GM12878 (cell line): Measurements from ENCODE around the gene LRP5. TPM values are rescaled to one million over a fixed set of nuclear protein-coding genes. Genes with fewer than 3 reads are reported as not detected.

Experiments used
- ATAC-seq: fragments of 200-7000 bp; cut with Tn5 transposase; 3 replicates; pipeline ENCODE4 v1.9.1; 2020; ENCODE audit warnings: mild to moderate bottlenecking, moderate library complexity
- BruUV-seq: library from RNA; stranded (reverse); fragments of 400-500 nt; replicated peaks from 2 replicates; lab custom pipeline; 2021; lab: Mats Ljungman, UMichigan
- CTCF ChIA-PET: fragments of 300-600 bp; sonication (Branson Sonifier 250); formaldehyde crosslinking; extraction: SDS; loops from one replicate; lab custom pipeline; 2021; ENCODE audit warnings: inconsistent platforms; lab: Yijun Ruan, JAX
- POLR2A ChIA-PET: fragments of 350-600 bp; formaldehyde crosslinking; extraction: SDS; loops from one replicate; lab custom pipeline; 2021; ENCODE audit warnings: inconsistent platforms; lab: Charles Lee
- RAD21 ChIA-PET: fragments of 300-600 bp; sonication (Branson Sonifier 250); formaldehyde crosslinking; loops from one replicate; lab custom pipeline; 2023; ENCODE audit warnings: antibody characterized with exemption; ENCODE audit not compliant: unreplicated experiment; lab: Charles Lee
- SMC1A ChIA-PET: fragments of 300-600 bp; sonication (Branson Sonifier 250); formaldehyde crosslinking; loops from one replicate; lab custom pipeline; 2023; ENCODE audit not compliant: unreplicated experiment, uncharacterized antibody; lab: Charles Lee
- DNase-seq: peaks from one replicate; pipeline ENCODE4 v3.0.0-alpha.2; 2011; ENCODE audit warnings: low read depth, low spot score
- FAIRE-seq: peaks from 3 replicates; lab custom pipeline; 2011; peaks lifted over from hg19 to GRCh38; lab: Jason Lieb, UNC
- H2AFZ ChIP-seq: 2 replicates; pipeline ENCODE4 v1.6.0; 2011; ENCODE audit warnings: low read depth, low read length, control low read depth; ENCODE audit not compliant: control insufficient read depth
- H3K27ac ChIP-seq: 2 replicates; pipeline ENCODE4 v1.5.1; 2011; ENCODE audit warnings: control low read depth; ENCODE audit not compliant: control insufficient read depth, insufficient read depth
- H3K27me3 ChIP-seq, 2 experiments: replicated peaks in 1 of 2; 2 replicates each; pipeline versions ENCODE4 v1.6.0 to v1.6.1; 2011; ENCODE audit warnings: low read length in 1 of 2; ENCODE audit not compliant: control insufficient read depth in 2 of 2, insufficient read depth in 2 of 2
- H3K36me3 ChIP-seq, 2 experiments: 2 replicates each; pipeline ENCODE4 v1.5.1; 2011; ENCODE audit warnings: low read length in 1 of 2; ENCODE audit not compliant: control insufficient read depth in 2 of 2, insufficient read depth in 2 of 2
- H3K4me1 ChIP-seq: 2 replicates; pipeline ENCODE4 v1.6.1; 2011; ENCODE audit warnings: mild to moderate bottlenecking, low read length, moderate library complexity, mixed read lengths; ENCODE audit not compliant: control insufficient read depth, insufficient read depth
- H3K4me2 ChIP-seq: 2 replicates; pipeline ENCODE4 v1.6.0; 2011; ENCODE audit warnings: control low read depth; ENCODE audit not compliant: control insufficient read depth, insufficient read depth
- H3K4me3 ChIP-seq: fragments of 200-600 bp; sonication (generic); 2 replicates; pipeline ENCODE4 v1.5.1; 2016
- H3K79me2 ChIP-seq: 2 replicates; pipeline ENCODE4 v1.6.0; 2011; ENCODE audit warnings: low read length; ENCODE audit not compliant: control insufficient read depth, insufficient read depth
- H3K9ac ChIP-seq: 2 replicates; pipeline ENCODE4 v1.8.0; 2011; ENCODE audit warnings: low read length, control low read depth, mixed read lengths; ENCODE audit not compliant: control insufficient read depth, insufficient read depth
- H3K9me3 ChIP-seq: replicated peaks from 3 replicates; pipeline ENCODE4 v1.5.1; 2011; ENCODE audit warnings: mild to moderate bottlenecking, low read length; ENCODE audit not compliant: control insufficient read depth, insufficient read depth
- H4K20me1 ChIP-seq: 2 replicates; pipeline ENCODE4 v1.6.0; 2011; ENCODE audit not compliant: control insufficient read depth, insufficient read depth
- ETV6 ChIP-seq, 2 experiments: fragments of 450-650 bp in 1 of 2; IDR thresholded peaks in 1 of 2; conservative IDR thresholded peaks in 1 of 2; 2 replicates each; pipeline ENCODE4 v1.6.1; 2014; ENCODE audit warnings: antibody characterized with exemption in 1 of 2, borderline replicate concordance in 1 of 2, low read depth in 1 of 2, mild to moderate bottlenecking in 1 of 2, moderate library complexity in 1 of 2
- HDAC6 ChIP-seq: fragments of 200-600 bp; sonication (generic); IDR thresholded peaks from one replicate; pipeline ENCODE4 v1.8.0; 2017; ENCODE audit warnings: antibody characterized with exemption; ENCODE audit not compliant: unreplicated experiment
- SMAD5 ChIP-seq: IDR thresholded peaks from 2 replicates; pipeline ENCODE4 v1.6.1; 2016; ENCODE audit warnings: antibody characterized with exemption, low read depth
- SUPT20H ChIP-seq: IDR thresholded peaks from 2 replicates; pipeline ENCODE4 v1.6.1; 2011; ENCODE audit warnings: low read depth, mild to moderate bottlenecking, low read length, moderate library complexity, borderline replicate concordance; ENCODE audit not compliant: control insufficient read depth
- TCF7 ChIP-seq: IDR thresholded peaks from 2 replicates; pipeline ENCODE4 v1.6.1; 2014; ENCODE audit warnings: antibody characterized with exemption, borderline replicate concordance
- WGBS: methylation state at CpG from one replicate; pipeline ENCODE4 v1.1.6; 2016; ENCODE audit warnings: low lambda C conversion rate; ENCODE audit not compliant: insufficient replicate concordance, insufficient coverage; ENCODE audit errors: missing lambda C conversion rate; 5-methylcytosine and 5-hydroxymethylcytosine counted together
- in situ Hi-C: fragments of 300-500 bp; cut with MboI; formaldehyde crosslinking; loops from 9 replicates; pipeline ENCODE4 v1.14.3; 2018; ENCODE audit warnings: mixed read lengths
- intact Hi-C: fragments of 100-400 bp; cut with micrococcal nuclease; formaldehyde crosslinking; loops from one replicate; pipeline ENCODE4 v1.14.2; 2022; ENCODE audit not compliant: unreplicated experiment
- polyA plus RNA-seq, 11 experiments: library from polyadenylated mRNA; depleted of rRNA in 4 of 11; unstranded in 6 of 11; stranded (reverse) in 5 of 11; fragments of >200 nt; fragmentation: Nextera tagmentation in 4 of 11; fragmentation: Illumina TruSeq in 1 of 11; extraction: Ambion mirVana in 4 of 11; extraction: Trizol in 1 of 11; gene quantifications; 1 replicate in 1 of 11; 2 replicates in 10 of 11; pipeline versions ENCODE4 v1.2.1 to v1.2.3, GENCODE V29; 2011 to 2016; ENCODE audit warnings: inconsistent platforms in 2 of 11, missing spikeins in 2 of 11, low read depth in 1 of 11
- total RNA-seq, 4 experiments: library from RNA; depleted of rRNA in 3 of 4; stranded (reverse); fragments of >200 nt in 3 of 4; fragmentation: Illumina TruSeq in 1 of 4; extraction: Trizol in 1 of 4; gene quantifications; 2 replicates each; pipeline versions ENCODE4 v1.2.1 to v1.2.3, GENCODE V29; 2013 to 2021
- TF ChIP-seq, protein P1 (sequence below): fragments of 450-650 bp; IDR thresholded peaks from 2 replicates; pipeline ENCODE4 v1.6.1; 2016; ENCODE audit warnings: mild to moderate bottlenecking
- TF ChIP-seq, protein P2 (sequence below): IDR thresholded peaks from 2 replicates; pipeline ENCODE4 v1.6.1; 2011; ENCODE audit warnings: mild to moderate bottlenecking, low read depth, low read length, moderate library complexity; ENCODE audit not compliant: insufficient replicate concordance
- TF ChIP-seq, protein P3 (sequence below): IDR thresholded peaks from 2 replicates; pipeline ENCODE4 v1.6.1; 2012; ENCODE audit warnings: low read depth, low read length, improper control_type of control experiment
- TF ChIP-seq, protein P4 (sequence below): fragments of 150-350 bp; IDR thresholded peaks from 2 replicates; pipeline ENCODE4 v1.6.1; 2016; ENCODE audit warnings: low read depth, low read length
- TF ChIP-seq, protein P5 (sequence below): fragments of 150-350 bp; IDR thresholded peaks from 2 replicates; pipeline ENCODE4 v1.6.1; 2014; ENCODE audit warnings: mild to moderate bottlenecking, low read depth, low read length

Gene LRP5
- total and polyA plus RNA-seq, 10 of the 15 experiments (the other 5 are each of a cell fraction or from before 2014, with no cell fraction given), result 0.37 to 34.0 (median 6.6) TPM

DNA sequence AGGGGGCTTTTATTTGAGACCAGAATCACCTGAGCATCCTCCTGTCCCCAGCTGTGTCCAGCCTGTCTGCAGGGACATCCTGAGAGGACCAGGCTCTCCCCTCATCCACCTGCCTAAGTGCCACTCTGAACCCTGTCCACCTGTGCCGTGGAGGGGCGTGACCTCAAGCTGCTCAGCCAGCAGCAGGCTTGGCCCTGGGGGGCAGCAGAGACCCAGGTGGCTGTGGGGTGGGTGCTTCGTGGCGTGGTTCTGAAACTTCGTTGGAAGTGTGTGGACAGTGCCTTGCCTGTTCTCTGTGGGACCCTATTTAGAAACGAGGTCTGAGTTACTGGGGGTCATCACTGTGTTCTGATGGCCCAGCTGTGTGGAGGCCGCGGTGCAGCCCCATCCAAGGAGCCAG lies 72.7 kb downstream of the LRP5 start:
- no TSS peak for BruUV-seq
- H3K79me2 ChIP-seq, result no peaks in the 10 kb centered on the region
- no peak overlapping the region for H3K4me2 ChIP-seq
- FAIRE-seq, result no peak
- H4K20me1 ChIP-seq, result no peaks in the 10 kb centered on the region
- 57% methylated on average over 8 of the region's 8 CpGs for WGBS
- intact Hi-C loops, result no loop called here
- SMC1A ChIA-PET, result interaction anchor here (0.9 to 1.4 kb wide), 3 partner anchors 14 to 128 kb away, joined by 3 to 4 read pairs (median 3); no protein-coding TSS in a partner anchor
- H3K4me1 ChIP-seq, result peaks cover 22% of the 10 kb centered on the region
- DNase-seq, result no peak
- no peak overlapping the region for H3K27ac ChIP-seq
- H3K9me3 ChIP-seq, result no peaks in the 10 kb centered on the region
- H3K9ac ChIP-seq, result no peak overlapping the region
- H3K27me3 ChIP-seq, result no peaks in the 10 kb centered on the region
- H3K36me3 ChIP-seq, result peaks cover 2 to 9% of the 10 kb centered on the region in 2 experiments; a peak in 3 of 4 replicates
- CTCF ChIA-PET, result interaction anchor here (0.6 to 5.0 kb wide), 5 partner anchors 87 to 1081 kb away, joined by 3 to 62 read pairs (median 3); no protein-coding TSS in a partner anchor
- H3K4me3 ChIP-seq, result no peak overlapping the region
- POLR2A ChIA-PET, result no interaction called here
- RAD21 ChIA-PET, result interaction anchor here (1.9 to 2.0 kb wide), 2 partner anchors 86 to 89 kb away, joined by 6 to 9 read pairs; no protein-coding TSS in a partner anchor
- TF ChIP-seq TCF7, result no peak
- TF ChIP-seq, protein P1, sequence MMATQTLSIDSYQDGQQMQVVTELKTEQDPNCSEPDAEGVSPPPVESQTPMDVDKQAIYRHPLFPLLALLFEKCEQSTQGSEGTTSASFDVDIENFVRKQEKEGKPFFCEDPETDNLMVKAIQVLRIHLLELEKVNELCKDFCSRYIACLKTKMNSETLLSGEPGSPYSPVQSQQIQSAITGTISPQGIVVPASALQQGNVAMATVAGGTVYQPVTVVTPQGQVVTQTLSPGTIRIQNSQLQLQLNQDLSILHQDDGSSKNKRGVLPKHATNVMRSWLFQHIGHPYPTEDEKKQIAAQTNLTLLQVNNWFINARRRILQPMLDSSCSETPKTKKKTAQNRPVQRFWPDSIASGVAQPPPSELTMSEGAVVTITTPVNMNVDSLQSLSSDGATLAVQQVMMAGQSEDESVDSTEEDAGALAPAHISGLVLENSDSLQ, result no peak
- TF ChIP-seq, protein P2, sequence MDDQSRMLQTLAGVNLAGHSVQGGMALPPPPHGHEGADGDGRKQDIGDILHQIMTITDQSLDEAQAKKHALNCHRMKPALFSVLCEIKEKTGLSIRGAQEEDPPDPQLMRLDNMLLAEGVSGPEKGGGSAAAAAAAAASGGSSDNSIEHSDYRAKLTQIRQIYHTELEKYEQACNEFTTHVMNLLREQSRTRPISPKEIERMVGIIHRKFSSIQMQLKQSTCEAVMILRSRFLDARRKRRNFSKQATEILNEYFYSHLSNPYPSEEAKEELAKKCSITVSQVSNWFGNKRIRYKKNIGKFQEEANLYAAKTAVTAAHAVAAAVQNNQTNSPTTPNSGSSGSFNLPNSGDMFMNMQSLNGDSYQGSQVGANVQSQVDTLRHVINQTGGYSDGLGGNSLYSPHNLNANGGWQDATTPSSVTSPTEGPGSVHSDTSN, result no peak
- no peak for TF ChIP-seq HDAC6
- TF ChIP-seq, protein P3, sequence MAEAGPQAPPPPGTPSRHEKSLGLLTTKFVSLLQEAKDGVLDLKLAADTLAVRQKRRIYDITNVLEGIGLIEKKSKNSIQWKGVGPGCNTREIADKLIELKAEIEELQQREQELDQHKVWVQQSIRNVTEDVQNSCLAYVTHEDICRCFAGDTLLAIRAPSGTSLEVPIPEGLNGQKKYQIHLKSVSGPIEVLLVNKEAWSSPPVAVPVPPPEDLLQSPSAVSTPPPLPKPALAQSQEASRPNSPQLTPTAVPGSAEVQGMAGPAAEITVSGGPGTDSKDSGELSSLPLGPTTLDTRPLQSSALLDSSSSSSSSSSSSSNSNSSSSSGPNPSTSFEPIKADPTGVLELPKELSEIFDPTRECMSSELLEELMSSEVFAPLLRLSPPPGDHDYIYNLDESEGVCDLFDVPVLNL, result no peak
- no peak for TF ChIP-seq SMAD5
- no peak for TF ChIP-seq ETV6 (conservative IDR thresholded peaks at IDR 0.05 in 1 of 2, IDR thresholded peaks at IDR 0.05 in 1 of 2; ENCODE audit: borderline replicate concordance in 1 of 2, low read depth in 1 of 2)
- TF ChIP-seq, protein P4, sequence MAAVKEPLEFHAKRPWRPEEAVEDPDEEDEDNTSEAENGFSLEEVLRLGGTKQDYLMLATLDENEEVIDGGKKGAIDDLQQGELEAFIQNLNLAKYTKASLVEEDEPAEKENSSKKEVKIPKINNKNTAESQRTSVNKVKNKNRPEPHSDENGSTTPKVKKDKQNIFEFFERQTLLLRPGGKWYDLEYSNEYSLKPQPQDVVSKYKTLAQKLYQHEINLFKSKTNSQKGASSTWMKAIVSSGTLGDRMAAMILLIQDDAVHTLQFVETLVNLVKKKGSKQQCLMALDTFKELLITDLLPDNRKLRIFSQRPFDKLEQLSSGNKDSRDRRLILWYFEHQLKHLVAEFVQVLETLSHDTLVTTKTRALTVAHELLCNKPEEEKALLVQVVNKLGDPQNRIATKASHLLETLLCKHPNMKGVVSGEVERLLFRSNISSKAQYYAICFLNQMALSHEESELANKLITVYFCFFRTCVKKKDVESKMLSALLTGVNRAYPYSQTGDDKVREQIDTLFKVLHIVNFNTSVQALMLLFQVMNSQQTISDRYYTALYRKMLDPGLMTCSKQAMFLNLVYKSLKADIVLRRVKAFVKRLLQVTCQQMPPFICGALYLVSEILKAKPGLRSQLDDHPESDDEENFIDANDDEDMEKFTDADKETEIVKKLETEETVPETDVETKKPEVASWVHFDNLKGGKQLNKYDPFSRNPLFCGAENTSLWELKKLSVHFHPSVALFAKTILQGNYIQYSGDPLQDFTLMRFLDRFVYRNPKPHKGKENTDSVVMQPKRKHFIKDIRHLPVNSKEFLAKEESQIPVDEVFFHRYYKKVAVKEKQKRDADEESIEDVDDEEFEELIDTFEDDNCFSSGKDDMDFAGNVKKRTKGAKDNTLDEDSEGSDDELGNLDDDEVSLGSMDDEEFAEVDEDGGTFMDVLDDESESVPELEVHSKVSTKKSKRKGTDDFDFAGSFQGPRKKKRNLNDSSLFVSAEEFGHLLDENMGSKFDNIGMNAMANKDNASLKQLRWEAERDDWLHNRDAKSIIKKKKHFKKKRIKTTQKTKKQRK, result no peak
- TF ChIP-seq, protein P5, sequence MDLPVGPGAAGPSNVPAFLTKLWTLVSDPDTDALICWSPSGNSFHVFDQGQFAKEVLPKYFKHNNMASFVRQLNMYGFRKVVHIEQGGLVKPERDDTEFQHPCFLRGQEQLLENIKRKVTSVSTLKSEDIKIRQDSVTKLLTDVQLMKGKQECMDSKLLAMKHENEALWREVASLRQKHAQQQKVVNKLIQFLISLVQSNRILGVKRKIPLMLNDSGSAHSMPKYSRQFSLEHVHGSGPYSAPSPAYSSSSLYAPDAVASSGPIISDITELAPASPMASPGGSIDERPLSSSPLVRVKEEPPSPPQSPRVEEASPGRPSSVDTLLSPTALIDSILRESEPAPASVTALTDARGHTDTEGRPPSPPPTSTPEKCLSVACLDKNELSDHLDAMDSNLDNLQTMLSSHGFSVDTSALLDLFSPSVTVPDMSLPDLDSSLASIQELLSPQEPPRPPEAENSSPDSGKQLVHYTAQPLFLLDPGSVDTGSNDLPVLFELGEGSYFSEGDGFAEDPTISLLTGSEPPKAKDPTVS, result no peak
- no peak for TF ChIP-seq SUPT20H
- TF ChIP-seq, all 136 proteins: peak for 0
- no peak for ATAC-seq
- in situ Hi-C loops, result no loop called here
- H2AFZ ChIP-seq, result no peak overlapping the region
